Mucosa of gallbladder (tissue), 1 donor: ENCODE data around the gene MGAT5B. TPM values are rescaled to one million over a fixed set of nuclear protein-coding genes. Genes with fewer than 3 reads are reported as not detected.
"Not testable (repeated sequence)": the region's sequence is repeated elsewhere in the genome, so short reads cannot be mapped to it uniquely, and the experiment has no call there.

ENCODE experiments used
- DNase-seq: peaks from one replicate; pipeline ENCODE4 v3.0.0-alpha.2; 2020; ENCODE audit warnings: low spot score
- total RNA-seq: library from RNA; stranded (reverse); gene quantifications from one replicate; pipeline ENCODE4 v1.2.1, GENCODE V29; 2021
- donor health status: DM: no; HTN: no; CAD: no.

MGAT5B gene
- total RNA-seq, 1 donor from 2014 or later = 0.69 TPM

GRCh38 chr17:76978050-76978449, 109.8 kb downstream of the MGAT5B start:
- DNase-seq = not testable (repeated sequence)

GRCh38 chr17:76981545-76982295, 113.5 kb downstream of the MGAT5B start:
- no peak for DNase-seq

GRCh38 chr17:76982408-76983074, 114.3 kb downstream of the MGAT5B start:
- no peak for DNase-seq

- DNase-seq = no peak
These were observed 115.0 kb downstream of the MGAT5B start for GRCh38 chr17:76983075-76983775.

DNA sequence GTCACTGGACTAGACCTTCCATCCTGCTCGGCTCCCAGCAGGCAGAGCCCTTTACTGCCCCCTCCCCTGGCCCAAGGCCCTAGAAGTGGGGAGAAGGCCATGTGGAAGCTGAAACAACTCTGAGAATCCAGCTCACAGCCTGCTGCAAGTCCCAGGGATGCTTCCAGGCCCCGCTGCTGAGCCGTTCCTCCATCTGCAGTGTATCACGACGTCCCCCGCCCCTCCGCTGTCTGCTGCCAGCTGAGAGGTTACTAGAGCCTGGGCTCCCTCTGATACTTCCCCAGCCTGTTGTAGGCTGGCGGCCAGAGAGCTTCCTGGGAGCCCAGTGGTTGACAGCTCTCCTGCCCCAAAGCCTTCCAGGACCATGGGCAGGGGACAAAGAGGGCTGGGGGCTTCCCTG, 118.2 kb downstream of the MGAT5B start:
- peak; percentile 28 for DNase-seq

- DNase-seq = no peak
These were observed 119.4 kb downstream of the MGAT5B start for GRCh38 chr17:76987486-76988093.

DNA sequence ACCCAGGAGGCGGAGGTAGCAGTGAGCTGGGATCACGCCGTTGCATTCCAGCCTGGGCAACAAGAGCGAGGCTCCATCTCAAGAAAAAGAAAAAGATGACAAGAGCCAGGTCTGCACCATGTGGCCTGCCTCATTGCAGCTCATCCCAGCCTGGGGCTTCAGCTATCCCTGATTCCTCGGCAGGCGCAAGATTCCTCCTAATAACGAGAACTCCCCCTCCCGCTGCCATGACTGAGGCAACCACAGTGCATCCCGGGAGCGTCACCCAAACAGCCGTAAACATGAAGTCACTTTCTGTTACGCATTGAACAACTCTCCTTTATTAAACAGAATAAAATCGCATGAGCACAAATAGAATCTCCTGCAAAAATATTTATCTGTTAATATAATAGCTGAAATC, 120.6 kb downstream of the MGAT5B start:
- no peak for DNase-seq

DNA sequence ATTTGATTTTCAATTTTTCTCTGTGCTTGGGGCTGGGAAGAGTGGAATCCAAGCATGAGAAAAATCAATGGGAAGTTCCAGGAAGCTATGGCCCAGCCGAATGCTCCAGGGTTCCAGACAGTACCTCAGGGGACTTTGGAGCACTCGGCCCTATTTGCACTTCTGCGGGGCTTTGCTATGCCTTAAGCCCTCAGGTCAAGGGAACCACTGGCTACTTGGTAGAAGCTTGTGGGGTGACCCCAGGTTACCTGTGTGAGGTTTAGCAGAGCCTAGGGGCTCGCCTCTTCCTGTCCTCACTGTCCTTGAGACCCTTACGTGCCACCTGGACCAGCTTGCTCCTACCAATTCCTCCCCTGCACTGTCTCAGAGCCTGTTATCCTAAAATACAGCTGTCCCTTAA, 121.3 kb downstream of the MGAT5B start:
- no peak for DNase-seq

DNA sequence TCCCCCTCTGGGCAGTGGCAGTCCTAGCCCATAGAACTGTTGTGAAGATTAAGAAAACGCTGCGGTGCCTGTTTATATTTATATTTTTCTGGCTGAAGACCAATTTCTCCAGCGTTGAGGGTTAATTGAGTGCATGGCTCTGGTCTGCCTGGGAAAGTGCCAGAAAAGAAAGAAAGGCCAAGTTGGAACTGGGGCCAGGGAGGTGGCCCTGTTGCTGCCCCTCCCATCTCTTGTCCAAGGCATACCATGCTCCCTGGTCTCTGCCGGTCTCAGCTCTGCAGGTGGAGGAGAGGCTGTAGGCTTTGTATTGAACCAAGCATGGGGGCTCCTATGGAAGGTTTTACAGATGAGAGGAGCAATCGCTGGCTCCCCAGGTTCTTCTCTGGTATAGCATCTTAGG, 124.7 kb downstream of the MGAT5B start:
- no peak for DNase-seq

- no peak for DNase-seq
These were observed 125.4 kb downstream of the MGAT5B start for GRCh38 chr17:76993651-76994050.

GRCh38 chr17:76994237-76994637, 126.0 kb downstream of the MGAT5B start:
- DNase-seq = no peak

- DNase-seq = no peak
These were observed 127.3 kb downstream of the MGAT5B start for GRCh38 chr17:76995387-76996105.

DNA sequence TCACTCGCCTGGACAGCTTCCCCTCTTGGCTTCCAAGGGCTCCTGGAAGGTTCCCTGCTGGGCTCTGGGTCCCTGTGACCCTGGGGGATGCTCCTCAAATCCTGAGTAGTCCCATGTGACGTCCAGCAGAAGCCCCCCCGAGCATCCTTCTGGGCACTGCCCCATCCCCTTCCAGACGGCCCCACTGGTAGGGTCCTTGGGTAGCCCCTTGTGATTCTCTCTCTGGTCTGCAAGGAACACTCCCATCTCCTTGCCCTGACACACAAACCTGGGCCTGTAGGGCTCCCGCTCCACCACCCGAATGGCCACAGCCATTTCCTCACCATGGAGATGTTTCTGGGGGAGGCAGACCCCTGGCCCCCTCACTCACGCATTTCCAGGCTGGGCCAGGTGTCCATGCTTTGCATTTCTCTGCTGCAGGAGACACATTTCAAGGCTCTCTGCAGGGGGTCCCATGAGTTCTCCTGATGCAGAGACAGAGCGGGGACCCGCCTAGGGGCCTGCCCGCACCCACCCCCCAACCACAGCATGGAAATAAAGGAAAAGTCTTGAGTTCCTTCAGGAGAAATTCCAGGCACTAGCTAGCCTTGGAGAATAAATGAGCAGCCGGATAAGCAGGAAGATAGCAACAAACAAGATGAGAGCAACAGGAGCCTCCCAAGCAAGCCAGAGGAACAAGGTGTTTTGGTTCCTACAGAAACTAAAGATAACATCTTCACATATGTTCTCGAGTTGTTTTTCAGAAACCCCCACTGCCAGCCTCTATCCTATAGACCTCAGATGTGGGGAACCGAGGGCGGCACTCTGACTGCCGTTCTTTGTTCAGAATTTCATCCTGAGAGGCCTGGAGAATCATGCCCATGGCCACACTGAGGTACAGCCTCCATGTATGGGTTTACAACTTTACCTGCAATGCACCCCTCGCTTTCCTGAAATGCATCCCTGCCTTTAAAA, 128.8 kb downstream of the MGAT5B start:
- no peak for DNase-seq

DNA sequence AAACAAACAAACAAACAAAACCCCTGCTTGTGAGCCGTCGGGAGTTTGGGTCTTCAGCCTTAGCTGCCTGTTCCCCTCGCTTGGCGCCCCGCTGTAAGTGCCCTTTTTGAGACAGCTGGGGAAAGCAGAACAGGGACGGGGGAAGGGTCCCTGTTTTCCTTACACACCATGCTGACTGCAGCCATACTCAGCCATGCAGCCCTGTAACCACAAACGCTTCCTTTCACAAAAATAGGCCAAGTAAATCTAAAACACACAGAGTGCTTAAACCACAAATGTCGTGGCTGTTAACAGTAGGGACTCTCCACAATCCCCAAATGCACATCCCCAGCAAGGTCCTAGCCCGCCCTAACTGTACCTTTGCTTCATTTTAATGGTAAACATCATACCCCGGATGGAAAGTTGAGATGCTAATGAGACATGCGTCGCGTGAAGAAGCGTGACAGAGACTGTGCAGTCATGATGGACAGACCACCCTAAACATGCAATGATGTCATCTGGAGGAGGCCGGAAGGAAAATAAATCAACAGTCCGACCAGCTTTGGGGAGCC, 129.9 kb downstream of the MGAT5B start:
- no peak for DNase-seq

GRCh38 chr17:76998839-76999238, 130.6 kb downstream of the MGAT5B start:
- DNase-seq = no peak

Other genes starting within 250 kb of the MGAT5B start
- gene ST6GALNAC1, start 224.6 kb upstream of the MGAT5B start, total RNA-seq = 61.0 TPM
- 217 TPM for gene MXRA7, start 157.4 kb upstream of the MGAT5B start, total RNA-seq
- 34.4 TPM for gene JMJD6, start 141.8 kb upstream of the MGAT5B start, total RNA-seq
- 35.0 TPM for gene METTL23, start 141.6 kb upstream of the MGAT5B start, total RNA-seq
- gene SRSF2, start 131.1 kb upstream of the MGAT5B start, total RNA-seq = 130 TPM
- 21.1 TPM for gene MFSD11, start 130.3 kb upstream of the MGAT5B start, total RNA-seq